ENCODE results near the gene ARHGAP18. TPM values are rescaled to one million over a fixed set of nuclear protein-coding genes. Genes with fewer than 3 reads are reported as not detected.

The ARHGAP18 gene
- total RNA-seq, 1 experiment from 2014 or later, result 64.5 TPM

GRCh38 chr6:129645830-129646579 is 64.0 kb downstream of the ARHGAP18 start:
- DNase-seq, result no peak
- peak overlapping the region; percentile 91 for H3K27ac Mint-ChIP-seq (ENCODE audit: unreplicated experiment)
- intact Hi-C loops (cut with micrococcal nuclease; ENCODE audit: unreplicated experiment), result loop anchor here (2.0 kb wide), 1 partner anchor 27 kb away; no protein-coding TSS in a partner anchor
- H3K9me3 Mint-ChIP-seq (ENCODE audit: low read depth, unreplicated experiment), result no peaks in the 10 kb centered on the region
- H3K27me3 Mint-ChIP-seq (ENCODE audit: unreplicated experiment), result no peaks in the 10 kb centered on the region
- no peak for TF ChIP-seq CTCF (IDR thresholded peaks at IDR 0.05; ENCODE audit: unreplicated experiment)
- peak overlapping the region; percentile 44 for H3K4me3 Mint-ChIP-seq (ENCODE audit: low read depth, unreplicated experiment)
- no TSS peak for BruUV-seq (replicated peaks)
- peaks cover 45% of the 10 kb centered on the region for H3K36me3 Mint-ChIP-seq (ENCODE audit: insufficient read depth, unreplicated experiment)
- CTCF ChIA-PET, result interaction anchor here (1.1 to 1.4 kb wide), 2 partner anchors 20 to 38 kb away, joined by 4 read pairs; no protein-coding TSS in a partner anchor
- peaks cover 72% of the 10 kb centered on the region for H3K4me1 Mint-ChIP-seq (ENCODE audit: low read depth, unreplicated experiment)

DNA sequence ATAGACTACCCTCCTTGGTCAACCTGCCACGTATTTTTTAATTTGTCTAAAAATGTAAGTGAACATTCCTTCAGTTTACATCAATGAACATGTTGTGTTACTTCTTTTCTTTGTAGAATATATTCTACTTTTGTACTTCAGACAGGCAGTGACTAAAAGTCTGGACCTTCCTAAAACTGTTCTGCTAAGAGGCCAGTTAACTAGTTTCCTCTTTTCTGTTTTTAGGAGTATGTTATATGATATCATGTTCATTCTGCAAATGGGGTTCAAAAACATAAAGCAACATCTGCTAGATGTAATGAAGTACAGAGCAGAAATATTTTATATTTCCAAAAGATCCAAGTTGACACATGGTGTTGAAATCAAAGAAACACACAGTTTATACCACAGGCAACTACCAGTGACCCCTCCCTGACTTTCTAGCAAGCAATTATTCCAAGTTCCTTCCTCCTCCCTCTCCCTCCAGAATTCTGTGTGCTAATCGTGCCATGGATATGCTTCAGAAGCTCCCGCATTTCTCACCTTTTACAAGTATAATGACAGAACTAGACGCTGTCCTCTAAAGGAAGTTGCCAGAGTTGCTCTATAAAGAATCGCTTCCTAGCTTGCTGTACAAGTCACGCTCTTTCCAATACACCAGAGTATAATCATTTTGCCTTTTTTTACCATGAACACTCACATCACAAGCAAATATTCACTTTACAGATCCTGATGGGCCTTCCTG is 64.7 kb downstream of the ARHGAP18 start:
- intact Hi-C loops (cut with micrococcal nuclease; ENCODE audit: unreplicated experiment), result loop anchor here (2.0 kb wide), 1 partner anchor 28 kb away; no protein-coding TSS in a partner anchor
- BruUV-seq (replicated peaks), result TSS peak; percentile 28
- peak overlapping the region; percentile 44 for H3K4me3 Mint-ChIP-seq (ENCODE audit: low read depth, unreplicated experiment)
- H3K27me3 Mint-ChIP-seq (ENCODE audit: unreplicated experiment), result no peaks in the 10 kb centered on the region
- H3K4me1 Mint-ChIP-seq (ENCODE audit: low read depth, unreplicated experiment), result peaks cover 70% of the 10 kb centered on the region
- no peaks in the 10 kb centered on the region for H3K9me3 Mint-ChIP-seq (ENCODE audit: low read depth, unreplicated experiment)
- CTCF ChIA-PET, result interaction anchor here (1.1 to 1.7 kb wide), 5 partner anchors 19 to 39 kb away, joined by 3 to 5 read pairs (median 4); no protein-coding TSS in a partner anchor
- H3K36me3 Mint-ChIP-seq (ENCODE audit: insufficient read depth, unreplicated experiment), result peaks cover 41% of the 10 kb centered on the region
- no peak for TF ChIP-seq CTCF (IDR thresholded peaks at IDR 0.05; ENCODE audit: unreplicated experiment)
- DNase-seq, result no peak
- peak overlapping the region; percentile 91 for H3K27ac Mint-ChIP-seq (ENCODE audit: unreplicated experiment)

- Mint-ChIP-seq H3K36me3 (ENCODE audit: insufficient read depth, unreplicated experiment) (peaks cover 45% of the 10 kb centered on the region), H3K27me3 (ENCODE audit: unreplicated experiment) (no peaks in the 10 kb centered on the region), H3K9me3 (ENCODE audit: low read depth, unreplicated experiment) (no peaks in the 10 kb centered on the region), H3K27ac (ENCODE audit: unreplicated experiment) (peak overlapping the region; percentile 91), H3K4me3 (ENCODE audit: low read depth, unreplicated experiment) (peak overlapping the region; percentile 44), H3K4me1 (ENCODE audit: low read depth, unreplicated experiment) (peaks cover 67% of the 10 kb centered on the region)
- TF ChIP-seq CTCF (IDR thresholded peaks at IDR 0.05; ENCODE audit: unreplicated experiment), result no peak
- intact Hi-C loops (cut with micrococcal nuclease; ENCODE audit: unreplicated experiment), result loop anchor here (2.0 kb wide), 1 partner anchor 28 kb away; no protein-coding TSS in a partner anchor
- no TSS peak for BruUV-seq (replicated peaks)
- no peak for DNase-seq
- CTCF ChIA-PET, result interaction anchor here (1.1 to 1.7 kb wide), 3 partner anchors 20 to 39 kb away, joined by 3 to 5 read pairs (median 4); no protein-coding TSS in a partner anchor
Measured at GRCh38 chr6:129644567-129645015, 65.4 kb downstream of the ARHGAP18 start.

DNA sequence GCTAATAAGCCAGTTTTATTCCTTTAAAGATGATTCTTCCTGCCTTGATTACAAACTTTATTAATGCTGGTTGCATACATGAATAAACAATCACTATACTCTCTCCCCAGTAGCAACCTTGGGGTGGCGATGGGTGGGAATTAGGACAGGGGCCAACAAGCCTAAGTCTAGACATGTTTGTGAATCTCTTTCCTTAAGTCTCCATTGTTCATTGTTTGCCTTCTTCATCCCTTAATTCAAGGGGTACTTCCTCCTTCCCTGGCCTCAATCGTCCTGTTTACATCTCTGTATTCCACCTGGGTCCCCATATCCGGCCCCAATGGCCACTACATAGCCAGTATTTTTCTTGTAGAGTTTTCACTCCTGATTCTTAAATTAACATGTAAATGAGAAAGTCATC is 66.0 kb downstream of the ARHGAP18 start:
- BruUV-seq (replicated peaks), result no TSS peak
- Mint-ChIP-seq H3K27ac (ENCODE audit: unreplicated experiment) (peak overlapping the region; percentile 91), H3K36me3 (ENCODE audit: insufficient read depth, unreplicated experiment) (peaks cover 46% of the 10 kb centered on the region), H3K27me3 (ENCODE audit: unreplicated experiment) (no peaks in the 10 kb centered on the region), H3K4me1 (ENCODE audit: low read depth, unreplicated experiment) (peaks cover 64% of the 10 kb centered on the region), H3K9me3 (ENCODE audit: low read depth, unreplicated experiment) (no peaks in the 10 kb centered on the region), H3K4me3 (ENCODE audit: low read depth, unreplicated experiment) (peak overlapping the region; percentile 44)
- TF ChIP-seq CTCF (IDR thresholded peaks at IDR 0.05; ENCODE audit: unreplicated experiment), result no peak
- intact Hi-C loops (cut with micrococcal nuclease; ENCODE audit: unreplicated experiment), result loop anchor here (2.0 kb wide), 1 partner anchor 29 kb away; no protein-coding TSS in a partner anchor
- peak; percentile 56 for DNase-seq
- CTCF ChIA-PET, result interaction anchor here (1.1 to 1.7 kb wide), 3 partner anchors 21 to 40 kb away, joined by 3 to 5 read pairs (median 4); no protein-coding TSS in a partner anchor
